ENCODE results near the gene MT1G.
"Not testable (repeated sequence)": the region's sequence is repeated elsewhere in the genome, so short reads cannot be mapped to it uniquely, and the experiment has no call there.

The MT1G gene

GRCh38 chr16:56684926-56685590, 17.2 kb upstream of the MT1G start:
- DNase-seq (ENCODE audit: low spot score): no peak

- no peak for DNase-seq (ENCODE audit: low spot score)
Measured at GRCh38 chr16:56684256-56684925, 16.5 kb upstream of the MT1G start.

DNA sequence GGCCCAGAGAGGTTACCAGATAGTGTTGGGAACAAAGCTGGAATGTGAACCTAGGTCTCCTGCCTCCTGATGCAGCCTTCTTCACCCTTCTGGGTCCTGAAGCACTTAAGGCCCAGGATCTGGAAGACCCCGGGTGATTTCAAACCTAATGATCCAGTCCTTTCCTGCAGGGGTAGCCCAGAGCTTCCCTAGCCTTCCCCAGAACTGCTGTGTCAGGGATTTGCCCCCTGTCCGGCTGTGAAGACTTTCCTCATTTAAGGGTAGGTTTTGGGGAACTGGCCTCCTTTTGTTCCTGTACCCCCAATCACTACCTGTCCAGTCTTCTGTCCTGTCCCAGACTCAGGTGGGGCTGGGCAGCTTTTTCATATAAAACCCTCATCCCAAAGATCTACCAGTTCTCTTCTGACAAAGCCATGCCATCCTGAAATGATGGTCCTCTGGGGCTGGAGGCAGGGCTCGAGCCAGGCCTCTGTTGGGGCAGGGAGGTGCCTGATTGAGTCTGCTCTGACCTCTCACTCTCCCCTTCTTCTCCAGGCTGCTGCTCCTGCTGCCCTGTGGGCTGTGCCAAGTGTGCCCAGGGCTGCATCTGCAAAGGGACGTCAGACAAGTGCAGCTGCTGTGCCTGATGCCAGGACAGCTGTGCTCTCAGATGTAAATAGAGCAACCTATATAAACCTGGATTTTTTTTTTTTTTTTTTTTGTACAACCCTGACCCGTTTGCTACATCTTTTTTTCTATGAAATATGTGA, 15.7 kb upstream of the MT1G start:
- DNase-seq (ENCODE audit: low spot score): no peak

GRCh38 chr16:56682703-56683397, 15.0 kb upstream of the MT1G start:
- DNase-seq (ENCODE audit: low spot score): no peak

DNA sequence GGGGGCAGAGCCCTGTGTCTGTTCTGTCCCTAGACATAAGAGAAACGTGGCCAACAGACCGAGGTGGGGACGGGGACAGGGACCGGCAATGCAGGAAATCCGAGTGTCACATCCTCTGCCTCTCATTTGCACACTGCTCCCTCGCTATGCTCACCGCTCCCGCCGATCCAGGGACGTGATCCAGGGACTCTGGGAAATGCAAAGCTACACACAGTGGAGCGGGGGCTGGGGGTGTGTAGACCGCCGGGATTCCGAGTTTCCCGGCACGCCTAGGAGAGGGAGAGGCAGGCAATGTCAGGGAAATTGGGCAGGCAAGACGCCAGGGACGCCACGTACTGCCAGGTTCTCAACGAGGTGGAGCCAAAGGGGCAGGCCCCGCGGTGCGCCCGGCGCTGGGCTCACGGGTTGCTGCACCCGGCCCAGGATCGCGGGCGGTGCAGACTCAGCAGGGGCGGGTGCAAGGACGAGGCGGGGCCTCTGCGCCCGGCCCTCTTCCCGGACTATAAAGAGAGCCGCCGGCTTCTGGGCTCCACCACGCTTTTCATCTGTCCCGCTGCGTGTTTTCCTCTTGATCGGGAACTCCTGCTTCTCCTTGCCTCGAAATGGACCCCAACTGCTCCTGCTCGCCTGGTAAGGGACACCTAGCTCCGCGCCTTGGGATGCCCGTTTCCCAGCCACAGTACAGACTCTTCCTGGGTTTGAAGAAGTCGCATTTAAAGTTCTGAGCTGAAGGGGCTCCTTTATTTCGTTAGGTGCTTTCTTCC, 14.3 kb upstream of the MT1G start, which contains the start of gene MT1X:
TSS of gene MT1X (plus strand) at position 532 of the 764 bp plus-strand sequence. CDS start at position 603, 71 bp downstream.
- DNase-seq (ENCODE audit: low spot score): peak; percentile 98

DNA sequence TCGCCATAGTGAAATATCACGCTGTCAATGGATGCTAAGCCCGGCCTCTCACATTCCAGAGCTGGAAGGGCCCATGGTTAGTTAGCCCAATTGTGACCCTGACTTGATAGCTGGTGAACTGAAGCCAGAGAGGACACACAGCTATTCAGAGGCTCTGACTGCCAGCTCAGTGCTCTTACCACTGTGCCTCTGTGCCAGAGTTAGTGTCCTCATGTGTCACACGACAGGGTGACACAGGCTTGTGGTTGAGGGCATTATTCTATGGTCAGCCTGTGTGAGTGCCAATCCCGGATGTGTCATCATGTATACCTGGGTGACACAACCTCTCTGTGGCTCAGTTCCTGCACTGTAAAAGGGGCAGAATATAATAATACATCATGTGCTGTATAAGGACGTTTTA, 12.0 kb upstream of the MT1G start:
- no peak for DNase-seq (ENCODE audit: low spot score)

DNA sequence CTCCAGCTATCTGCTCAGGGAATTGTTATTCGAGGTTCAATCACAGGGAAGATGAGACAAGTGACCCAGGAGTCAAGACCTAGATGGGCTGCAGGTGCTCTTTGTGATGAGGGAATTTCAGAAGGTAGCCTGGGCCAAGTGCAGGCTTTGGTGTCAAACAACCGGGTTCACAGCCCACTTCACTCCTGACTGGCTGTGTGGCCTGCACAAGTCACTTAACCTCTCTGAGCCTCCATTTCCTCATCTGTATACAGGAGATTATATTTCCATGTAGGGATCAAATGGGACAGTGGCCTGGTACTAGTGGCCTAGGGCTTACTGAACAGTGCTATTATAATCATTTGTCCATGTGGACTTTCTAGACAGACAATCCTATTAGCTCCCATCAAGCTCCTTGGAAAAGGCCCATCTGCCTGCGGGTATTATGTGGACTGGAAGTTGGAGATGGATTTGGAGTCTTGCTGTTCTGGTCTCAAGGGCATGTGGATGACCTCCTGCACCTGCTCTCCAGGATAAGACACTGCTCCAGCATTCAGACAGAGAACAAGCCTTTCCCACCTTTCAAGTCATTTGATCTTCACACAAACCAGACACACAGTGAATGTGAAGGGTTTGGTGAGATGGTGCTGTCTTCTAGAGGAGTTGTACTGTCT, 11.3 kb upstream of the MT1G start:
- DNase-seq (ENCODE audit: low spot score): no peak

GRCh38 chr16:56677474-56677873, 9.6 kb upstream of the MT1G start:
- DNase-seq (ENCODE audit: low spot score): no peak

DNA sequence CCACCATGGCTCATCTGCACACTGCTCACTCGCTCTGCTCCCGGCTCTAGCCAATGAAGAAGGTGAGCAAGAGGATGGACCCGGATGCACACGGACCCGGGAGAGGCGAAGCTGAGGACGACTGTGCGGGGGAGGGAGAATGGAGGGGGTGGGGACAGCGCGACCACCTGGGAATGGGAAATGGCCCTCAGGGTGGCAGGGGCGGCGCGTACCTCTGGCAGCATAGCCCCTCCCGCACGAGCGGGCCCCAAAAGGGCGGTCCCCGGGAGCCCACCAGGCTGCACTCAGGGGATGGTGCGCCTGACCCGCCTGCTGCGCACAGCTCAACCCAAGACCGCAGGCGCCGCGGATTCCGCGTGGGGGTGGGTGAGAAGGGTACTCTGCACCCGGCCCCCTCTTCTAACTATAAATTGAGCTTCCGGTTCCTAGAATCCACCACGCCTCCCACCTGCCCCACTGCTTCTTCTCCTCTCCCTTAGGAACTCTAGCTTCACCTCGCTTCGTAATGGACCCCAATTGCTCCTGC, 7.9 kb upstream of the MT1G start:
- no peak for DNase-seq (ENCODE audit: low spot score)

GRCh38 chr16:56674570-56674969, 6.7 kb upstream of the MT1G start:
- DNase-seq (ENCODE audit: low spot score): not testable (repeated sequence)

DNA sequence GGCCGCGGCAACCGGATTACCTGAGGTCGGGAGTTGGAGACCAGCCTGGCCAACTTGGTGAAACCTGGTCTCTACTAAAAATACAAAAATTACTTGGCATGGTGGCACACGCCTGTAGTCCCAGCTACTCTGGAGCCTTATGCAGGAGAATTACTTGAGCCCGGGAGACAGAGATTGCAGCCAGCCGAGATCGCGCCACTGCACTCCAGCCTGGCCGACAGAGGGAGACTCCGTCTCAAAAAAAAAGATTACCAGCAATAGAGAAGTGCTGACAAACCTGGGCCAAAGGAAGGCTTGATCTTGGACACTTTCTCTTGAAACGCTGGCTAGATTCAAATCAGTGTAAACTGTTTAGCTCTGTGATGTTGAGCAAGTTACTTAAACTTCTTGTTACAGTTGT, 6.1 kb upstream of the MT1G start:
- no peak for DNase-seq (ENCODE audit: low spot score)

- DNase-seq (ENCODE audit: low spot score): no peak
Measured at GRCh38 chr16:56672761-56673536, 5.1 kb upstream of the MT1G start.

DNA sequence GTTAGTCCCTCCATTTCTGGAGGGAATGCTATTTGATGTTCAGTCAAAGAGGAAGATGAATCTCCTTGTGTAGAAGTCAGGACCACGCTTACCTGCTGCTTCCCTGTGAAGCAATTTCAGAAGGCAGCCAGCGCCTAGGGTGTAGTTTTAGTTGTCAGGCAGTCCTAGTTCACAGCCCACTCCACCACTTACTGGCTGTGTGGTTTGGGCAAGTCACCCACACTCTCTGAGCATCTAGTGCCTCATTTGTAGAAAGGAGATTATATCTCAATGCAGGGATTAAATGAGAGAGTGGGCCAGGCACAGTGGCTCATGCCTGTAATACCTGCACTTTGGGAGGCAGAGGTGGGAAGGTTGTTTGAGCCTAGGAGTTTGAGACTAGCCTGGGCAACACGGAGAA, 4.3 kb upstream of the MT1G start:
- DNase-seq (ENCODE audit: low spot score): not testable (repeated sequence)

DNA sequence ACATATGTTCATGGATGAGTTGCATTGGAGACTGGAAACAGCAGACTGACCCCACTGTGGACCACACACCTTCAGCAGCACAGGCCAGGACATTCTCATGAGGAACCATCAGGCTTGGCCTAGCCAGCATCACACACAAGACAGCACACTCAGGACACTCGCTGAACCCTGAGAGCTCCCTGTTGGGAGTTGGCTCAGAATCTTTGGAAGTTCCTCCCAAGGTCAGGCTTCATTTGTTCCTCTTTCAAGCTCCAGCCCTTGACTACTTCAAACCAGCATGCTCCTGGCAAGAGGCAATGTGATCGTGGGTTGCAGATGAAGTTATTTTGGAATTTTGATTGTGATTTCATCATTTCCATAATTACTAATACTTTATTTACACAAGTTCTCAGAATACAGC, 3.8 kb upstream of the MT1G start:
- DNase-seq (ENCODE audit: low spot score): not testable (repeated sequence)

DNA sequence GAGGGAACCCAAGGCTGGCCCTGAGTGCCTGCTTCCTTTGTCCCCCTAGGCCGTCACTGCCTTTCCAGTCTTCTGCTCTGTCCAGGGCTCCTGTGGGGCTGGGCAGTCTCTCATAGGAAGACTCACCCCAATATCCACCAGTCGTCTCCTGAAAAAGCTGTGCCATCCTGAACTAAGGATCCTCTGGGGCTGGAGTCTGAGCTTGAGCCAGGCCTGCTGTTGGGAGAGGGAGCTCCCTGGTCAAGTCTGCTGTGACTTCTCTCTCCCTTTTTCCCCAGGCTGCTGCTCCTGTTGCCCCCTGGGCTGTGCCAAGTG, 2.7 kb upstream of the MT1G start:
- no peak for DNase-seq (ENCODE audit: low spot score)

GRCh38 chr16:56669840-56670619, 2.2 kb upstream of the MT1G start:
- DNase-seq (ENCODE audit: low spot score): no peak

DNA sequence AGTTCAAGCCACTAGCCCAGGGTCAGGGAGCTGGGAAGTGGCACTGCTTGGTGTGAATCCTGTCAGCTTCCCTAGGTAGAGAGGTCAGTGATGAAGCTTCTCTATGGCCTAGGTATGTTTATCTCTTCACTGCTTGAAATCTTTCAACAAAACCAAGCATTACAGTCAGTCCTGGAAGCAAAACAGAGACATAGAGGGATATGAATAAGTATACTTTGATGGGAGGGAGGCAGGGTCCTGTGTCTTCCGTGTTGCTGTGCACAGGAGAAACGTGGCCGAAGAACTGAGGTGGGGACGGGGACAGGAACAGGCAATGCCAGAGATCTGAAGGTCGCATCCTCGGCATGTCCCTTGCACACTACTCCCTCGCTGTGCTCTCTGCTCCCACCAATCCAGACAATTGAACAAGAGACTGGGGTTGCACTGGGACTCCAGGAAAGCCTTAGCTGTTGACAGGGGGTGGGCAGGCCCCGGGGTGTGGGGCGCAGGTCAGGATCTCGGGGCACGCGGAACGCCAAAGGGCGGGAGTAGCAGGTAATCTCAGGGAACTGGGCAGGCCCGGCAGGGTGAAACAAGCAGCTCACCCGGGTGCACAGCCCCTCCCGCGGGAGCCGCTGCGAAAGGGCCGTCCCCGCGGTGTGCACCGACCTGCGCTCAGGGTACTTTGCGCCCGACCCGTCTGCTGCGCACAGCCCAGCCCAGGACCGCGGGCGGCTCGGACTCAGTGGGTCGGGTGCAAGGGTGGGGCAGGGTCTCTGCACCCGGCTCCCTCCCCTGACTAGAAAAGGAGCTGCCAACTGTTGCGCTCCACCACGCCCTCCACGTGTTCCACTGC, 1.4 kb upstream of the MT1G start, which contains the start of gene MT1H:
TSS of gene MT1H (plus strand) at position 810 of the 835 bp plus-strand sequence. CDS start 71 bp downstream, outside the sequence.
- no peak for DNase-seq (ENCODE audit: low spot score)

All from AG20443 (cell line).